PC-9 (cell line): Measurements from ENCODE around the gene CST6. TPM values are rescaled to one million over a fixed set of nuclear protein-coding genes. Genes with fewer than 3 reads are reported as not detected.

Source experiments
- BruUV-seq: library from RNA; stranded (reverse); fragments of 400-500 nt; replicated peaks from 2 replicates; lab custom pipeline; 2021; lab: Mats Ljungman, UMichigan
- CTCF ChIA-PET: fragments of 300-600 bp; sonication (Branson Sonifier 250); formaldehyde crosslinking; loops from one replicate; lab custom pipeline; 2022; ENCODE audit warnings: antibody characterized with exemption; lab: Charles Lee
- POLR2A ChIA-PET: fragments of 300-600 bp; sonication (Branson Sonifier 250); formaldehyde crosslinking; loops from one replicate; lab custom pipeline; 2022; ENCODE audit warnings: antibody characterized with exemption; ENCODE audit not compliant: unreplicated experiment; lab: Charles Lee
- DNase-seq, 2 experiments: peaks; one replicate each; pipeline versions ENCODE4 v3.0.0 to v3.0.0-alpha.2; 2015 to 2022; ENCODE audit warnings: mixed read lengths in 1 of 2
- H2AFZ ChIP-seq: fragments of 200-600 bp; sonication (generic); 2 replicates; pipeline ENCODE4 v1.8.1; 2017; ENCODE audit warnings: antibody characterized with exemption
- H3F3A ChIP-seq: fragments of 200-600 bp; sonication (generic); 2 replicates; pipeline ENCODE4 v1.8.1; 2017; ENCODE audit warnings: antibody characterized with exemption, mild to moderate bottlenecking, low read depth; ENCODE audit not compliant: insufficient read depth
- H3K27ac ChIP-seq: fragments of 200-600 bp; sonication (generic); 2 replicates; pipeline ENCODE4 v1.6.1; 2016; ENCODE audit warnings: mixed run types
- H3K27me3 ChIP-seq: fragments of 200-600 bp; sonication (generic); 2 replicates; pipeline ENCODE4 v1.6.1; 2016; ENCODE audit warnings: low read depth, mixed run types; ENCODE audit not compliant: insufficient read depth
- H3K36me3 ChIP-seq: fragments of 200-600 bp; sonication (generic); 2 replicates; pipeline ENCODE4 v1.6.1; 2016; ENCODE audit warnings: low read depth, mixed run types
- H3K4me1 ChIP-seq: fragments of 200-600 bp; sonication (generic); replicated peaks from 2 replicates; pipeline ENCODE4 v1.6.1; 2016; ENCODE audit warnings: mixed run types; ENCODE audit not compliant: insufficient read depth
- H3K4me2 ChIP-seq: fragments of 200-600 bp; sonication (generic); 2 replicates; pipeline ENCODE4 v1.6.1; 2017; ENCODE audit warnings: mixed run types
- H3K4me3 ChIP-seq: fragments of 200-600 bp; sonication (generic); 2 replicates; pipeline ENCODE4 v1.6.1; 2016; ENCODE audit warnings: mixed run types
- H3K79me2 ChIP-seq: fragments of 200-600 bp; sonication (generic); 2 replicates; pipeline ENCODE4 v1.6.1; 2017; ENCODE audit warnings: low read depth, mixed run types
- H3K9me2 ChIP-seq: fragments of 200-600 bp; sonication (generic); 2 replicates; pipeline ENCODE4 v1.8.1; 2017; ENCODE audit warnings: mild to moderate bottlenecking; ENCODE audit not compliant: insufficient read depth
- H3K9me3 ChIP-seq: fragments of 200-600 bp; sonication (generic); 2 replicates; pipeline ENCODE4 v1.8.1; 2016; ENCODE audit warnings: low read depth; ENCODE audit not compliant: insufficient read depth
- H4K20me1 ChIP-seq: fragments of 200-600 bp; sonication (generic); 2 replicates; pipeline ENCODE4 v1.8.1; 2017; ENCODE audit not compliant: insufficient read depth
- EZH2 ChIP-seq: fragments of 200-600 bp; sonication (generic); IDR thresholded peaks from 2 replicates; pipeline ENCODE4 v1.8.0; 2017; ENCODE audit warnings: antibody characterized with exemption, low read depth
- intact Hi-C: fragments of 100-400 bp; cut with micrococcal nuclease; formaldehyde crosslinking; loops from one replicate; pipeline ENCODE4 v1.10.0; 2022; ENCODE audit not compliant: unreplicated experiment
- total RNA-seq: library from RNA; stranded (reverse); gene quantifications from 2 replicates; pipeline ENCODE4 v1.2.3, GENCODE V29; 2021
- TF ChIP-seq, protein P1 (sequence below): fragments of 200-600 bp; sonication (generic); conservative IDR thresholded peaks from 2 replicates; pipeline ENCODE4 v1.6.1; 2017; ENCODE audit warnings: mixed run types, antibody characterized with exemption, mild to moderate bottlenecking, moderate library complexity

The CST6 gene
- total RNA-seq, 1 experiment from 2014 or later = 52.0 TPM

DNA sequence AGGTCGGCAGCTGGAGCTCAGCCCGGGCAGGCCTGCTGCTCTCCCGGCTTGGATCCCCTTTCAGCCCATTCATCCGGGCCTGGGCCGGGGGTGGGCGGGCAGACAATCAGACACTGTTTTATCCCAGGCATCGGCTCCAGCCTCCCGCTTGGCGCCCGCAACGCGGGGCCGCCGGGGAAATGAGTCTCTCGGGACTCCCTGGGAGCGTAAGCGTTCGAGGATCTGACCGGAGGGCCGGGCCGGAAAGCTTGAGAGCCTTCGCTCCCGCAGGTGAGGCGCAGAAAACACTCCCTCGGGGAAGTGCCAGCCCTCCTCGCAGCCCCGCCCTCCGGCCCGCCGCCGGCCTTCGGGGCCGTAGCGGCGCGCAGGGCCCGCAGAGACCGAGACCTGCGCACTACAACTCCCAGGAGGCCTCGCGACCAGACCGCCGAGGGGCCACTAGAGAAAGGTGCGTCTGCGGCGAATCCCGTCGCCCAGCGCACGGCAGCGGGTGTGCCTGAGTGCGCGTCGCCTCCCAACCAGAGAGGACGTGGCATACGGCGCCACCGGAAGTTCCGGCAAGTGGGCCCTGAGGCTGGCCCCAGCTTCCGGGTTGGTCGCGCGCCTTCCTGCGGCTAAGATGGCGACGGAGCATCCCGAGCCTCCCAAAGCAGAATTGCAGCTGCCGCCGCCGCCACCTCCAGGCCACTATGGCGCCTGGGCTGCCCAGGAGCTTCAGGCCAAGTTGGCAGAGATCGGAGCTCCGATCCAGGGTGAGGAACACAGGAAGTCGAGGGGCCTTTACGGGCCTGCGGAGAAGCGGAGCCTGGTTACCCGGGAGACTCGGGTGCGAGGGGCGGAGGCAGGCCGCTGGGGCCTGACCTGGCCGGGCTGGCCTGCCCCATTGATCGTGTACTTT lies 40.2 kb downstream of the CST6 start, which contains the start of gene SF3B2:
SF3B2 (plus strand) TSS at position 599 of the 898 bp plus-strand sequence; CDS start at position 620, 21 bp downstream.
- peak within 1 kb of the TSS; percentile 75 for H3K27ac ChIP-seq
- peak within 1 kb of the TSS; percentile 96 for H3K4me2 ChIP-seq
- H3K79me2 ChIP-seq = peaks cover 38% of the 10 kb centered on the region
- peak; percentile 98 to 99 for DNase-seq
- H4K20me1 ChIP-seq = peaks cover 11% of the 10 kb centered on the region; the same call in 1 of the 2 replicates
- peaks cover 20% of the 10 kb centered on the region for H3K4me1 ChIP-seq
- H3K9me3 ChIP-seq = no peaks in the 10 kb centered on the region
- H3F3A ChIP-seq = peaks cover 29% of the 10 kb centered on the region
- H3K4me3 ChIP-seq = peak within 1 kb of the TSS; percentile 99
- no peak for TF ChIP-seq EZH2
- TF ChIP-seq, protein P1, sequence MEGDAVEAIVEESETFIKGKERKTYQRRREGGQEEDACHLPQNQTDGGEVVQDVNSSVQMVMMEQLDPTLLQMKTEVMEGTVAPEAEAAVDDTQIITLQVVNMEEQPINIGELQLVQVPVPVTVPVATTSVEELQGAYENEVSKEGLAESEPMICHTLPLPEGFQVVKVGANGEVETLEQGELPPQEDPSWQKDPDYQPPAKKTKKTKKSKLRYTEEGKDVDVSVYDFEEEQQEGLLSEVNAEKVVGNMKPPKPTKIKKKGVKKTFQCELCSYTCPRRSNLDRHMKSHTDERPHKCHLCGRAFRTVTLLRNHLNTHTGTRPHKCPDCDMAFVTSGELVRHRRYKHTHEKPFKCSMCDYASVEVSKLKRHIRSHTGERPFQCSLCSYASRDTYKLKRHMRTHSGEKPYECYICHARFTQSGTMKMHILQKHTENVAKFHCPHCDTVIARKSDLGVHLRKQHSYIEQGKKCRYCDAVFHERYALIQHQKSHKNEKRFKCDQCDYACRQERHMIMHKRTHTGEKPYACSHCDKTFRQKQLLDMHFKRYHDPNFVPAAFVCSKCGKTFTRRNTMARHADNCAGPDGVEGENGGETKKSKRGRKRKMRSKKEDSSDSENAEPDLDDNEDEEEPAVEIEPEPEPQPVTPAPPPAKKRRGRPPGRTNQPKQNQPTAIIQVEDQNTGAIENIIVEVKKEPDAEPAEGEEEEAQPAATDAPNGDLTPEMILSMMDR = no peak
- intact Hi-C loops = loop anchor here (2.0 to 5.0 kb wide), 3 partner anchors 39 to 480 kb away; partner anchors contain the start of genes BANF1, CST6, EIF1AD and FAM89B
- no TSS peak for BruUV-seq
- H3K9me2 ChIP-seq = no peaks in the 10 kb centered on the region
- ChIA-PET CTCF (interaction anchor here (0.6 kb wide), 2 partner anchors 30 to 176 kb away, joined by 3 to 7 read pairs; no protein-coding TSS in a partner anchor), POLR2A (interaction anchor here (0.5 to 0.7 kb wide), 10 partner anchors 14 to 458 kb away, joined by 3 to 23 read pairs (median 6); partner anchors contain the start of gene CATSPER1)
- H2AFZ ChIP-seq = peak within 1 kb of the TSS; percentile 97
- peaks cover 27% of the 10 kb centered on the region for H3K36me3 ChIP-seq
- no peaks in the 10 kb centered on the region for H3K27me3 ChIP-seq

DNA sequence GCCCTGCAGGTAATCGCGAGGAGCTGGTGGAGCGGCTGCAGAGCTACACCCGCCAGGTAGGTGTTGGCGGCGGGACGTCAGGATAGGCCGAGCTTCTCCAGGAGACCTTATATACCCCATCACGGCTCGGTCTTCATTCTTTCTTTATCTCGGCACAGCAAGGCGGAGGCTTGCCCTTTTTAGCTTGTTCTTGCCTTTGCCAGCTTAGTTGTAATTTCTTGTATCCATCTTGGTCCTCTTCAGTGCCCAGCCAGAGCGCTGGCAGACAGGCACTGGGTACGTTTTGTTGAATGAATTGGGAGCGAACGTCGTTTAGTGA lies 40.8 kb downstream of the CST6 start:
- DNase-seq = no peak
- intact Hi-C loops = loop anchor here (2.0 to 5.0 kb wide), 3 partner anchors 40 to 480 kb away; partner anchors contain the start of genes BANF1, CST6, EIF1AD and FAM89B
- CTCF ChIA-PET = no interaction called here
- peaks cover 38% of the 10 kb centered on the region for H3K79me2 ChIP-seq
- no TSS peak for BruUV-seq
- no peaks in the 10 kb centered on the region for H3K9me2 ChIP-seq
- POLR2A ChIA-PET = interaction anchor here (0.6 kb wide), 4 partner anchors 13 to 203 kb away, joined by 3 to 23 read pairs (median 13); no protein-coding TSS in a partner anchor
- H3K4me1 ChIP-seq = peaks cover 20% of the 10 kb centered on the region
- TF ChIP-seq EZH2 = no peak
- TF ChIP-seq, protein P1 = no peak
- H3K27ac ChIP-seq = peak overlapping the region; percentile 50
- H3K27me3 ChIP-seq = no peaks in the 10 kb centered on the region
- H4K20me1 ChIP-seq = peaks cover 11% of the 10 kb centered on the region; the same call in 1 of the 2 replicates
- H3K9me3 ChIP-seq = no peaks in the 10 kb centered on the region
- peaks cover 35% of the 10 kb centered on the region for H3F3A ChIP-seq
- peak overlapping the region; percentile 77 for H3K4me2 ChIP-seq
- H3K36me3 ChIP-seq = peaks cover 32% of the 10 kb centered on the region
- H2AFZ ChIP-seq = peak overlapping the region; percentile 97
- H3K4me3 ChIP-seq = peak overlapping the region; percentile 99

DNA sequence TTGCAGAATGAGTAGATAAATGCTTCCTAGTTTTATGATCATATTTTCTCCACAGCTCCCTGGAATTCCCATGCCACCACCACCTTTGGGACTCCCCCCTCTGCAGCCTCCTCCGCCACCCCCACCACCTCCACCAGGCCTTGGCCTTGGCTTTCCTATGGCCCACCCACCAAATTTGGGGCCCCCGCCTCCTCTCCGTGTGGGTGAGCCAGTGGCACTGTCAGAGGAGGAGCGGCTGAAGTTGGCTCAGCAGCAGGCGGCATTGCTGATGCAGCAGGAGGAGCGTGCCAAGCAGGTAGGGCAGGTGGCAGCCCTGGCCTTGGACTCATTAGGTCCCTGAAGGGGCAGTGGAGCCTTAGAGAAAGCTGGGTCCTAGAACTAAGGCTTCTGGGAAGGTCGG lies 43.2 kb downstream of the CST6 start:
- Histone ChIP-seq H4K20me1 (peaks cover 11% of the 10 kb centered on the region; the same call in 1 of the 2 replicates), H3K9me3 (no peaks in the 10 kb centered on the region), H3K4me1 (peaks cover 20% of the 10 kb centered on the region), H3K4me3 (no peak overlapping the region), H2AFZ (no peak overlapping the region), H3F3A (peaks cover 34% of the 10 kb centered on the region), H3K27me3 (no peaks in the 10 kb centered on the region), H3K9me2 (no peaks in the 10 kb centered on the region), H3K27ac (no peak overlapping the region), H3K79me2 (peaks cover 38% of the 10 kb centered on the region), H3K4me2 (no peak overlapping the region), H3K36me3 (peaks cover 51% of the 10 kb centered on the region)
- no peak for TF ChIP-seq EZH2
- BruUV-seq = no TSS peak
- POLR2A ChIA-PET = no interaction called here
- no peak for DNase-seq
- CTCF ChIA-PET = no interaction called here
- intact Hi-C loops = no loop called here
